ENCODE measurements around the gene PARVA. TPM values are rescaled to one million over a fixed set of nuclear protein-coding genes. Genes with fewer than 3 reads are reported as not detected.

The PARVA gene
- total and polyA plus RNA-seq, 2 of the 4 experiments (the other 2 are of a cell fraction): 65.2 to 80.2 TPM

GRCh38 chr11:12540075-12540680 lies 162.8 kb downstream of the PARVA start:
- H2AK5ac ChIP-seq (ENCODE audit: low read depth, low read length): peak overlapping the region; percentile 99
- H4K5ac ChIP-seq (ENCODE audit: low read depth, low read length): peak overlapping the region; percentile 87
- peak overlapping the region; percentile 98 for H3K18ac ChIP-seq (ENCODE audit: low read depth, low read length)
- H3K9ac ChIP-seq (ENCODE audit: low read depth, low read length): peak overlapping the region; percentile 74
- no peaks in the 10 kb centered on the region for H3K27me3 ChIP-seq (ENCODE audit: control insufficient read depth, insufficient read depth, low read length)
- H3K36me3 ChIP-seq (ENCODE audit: control insufficient read depth, insufficient read depth, low read length): no peaks in the 10 kb centered on the region
- peak overlapping the region; percentile 88 to 90 for H4K8ac ChIP-seq (ENCODE audit: low read depth in 2 of 2, low read length in 2 of 2)
- peak overlapping the region; percentile 99 for H2BK120ac ChIP-seq (ENCODE audit: low read depth, low read length)
- peak overlapping the region; percentile 95 for H3K27ac ChIP-seq (ENCODE audit: insufficient read depth, low read length)
- H3K14ac ChIP-seq (replicated peaks; ENCODE audit: low read depth, low read length): peak overlapping the region; percentile 99
- peaks cover 0 to 29% of the 10 kb centered on the region in 2 experiments; a peak in 2 of 4 replicates for H3K79me1 ChIP-seq (ENCODE audit: low read depth in 1 of 2, low read length in 2 of 2)
- dilution Hi-C loops (cut with HindIII; ENCODE audit: low sequenced_read_pairs, unreplicated experiment): no loop called here
- BruUV-seq (replicated peaks): no TSS peak
- H4K20me1 ChIP-seq (ENCODE audit: insufficient read depth, low read length): no peaks in the 10 kb centered on the region
- no CpG with 5 or more reads among the region's 5 CpGs for WGBS, 2 experiments (ENCODE audit: extremely low coverage in 2 of 2, insufficient read length in 1 of 2)
- POLR2A ChIA-PET (ENCODE audit: unreplicated experiment): interaction anchor here (1.1 to 2.4 kb wide), 2 partner anchors 133 to 253 kb away, joined by 3 to 5 read pairs; no protein-coding TSS in a partner anchor
- peak overlapping the region; percentile 99 for H3K4ac ChIP-seq (ENCODE audit: low read depth, low read length)
- H2BK15ac ChIP-seq (ENCODE audit: low read depth, low read length): peak overlapping the region; percentile 100
- H3K4me1 ChIP-seq (ENCODE audit: control insufficient read depth, insufficient read depth, low read length): peaks cover 45% of the 10 kb centered on the region
- in situ Hi-C loops (cut with MboI; ENCODE audit: low sequenced_read_pairs): no loop called here
- H3K9me1 ChIP-seq (ENCODE audit: insufficient read depth, low read length): peaks cover 56% of the 10 kb centered on the region
- H2AFZ ChIP-seq (replicated peaks; ENCODE audit: low read length, poor library complexity): peak overlapping the region; percentile 68
- DNase-seq: peak; percentile 73
- CTCF ChIA-PET: interaction anchor here (0.8 to 1.8 kb wide), 5 partner anchors 13 to 209 kb away, joined by 3 to 7 read pairs (median 4); no protein-coding TSS in a partner anchor
- peak overlapping the region; percentile 95 for H2BK5ac ChIP-seq (ENCODE audit: low read depth, low read length, poor library complexity, severe bottlenecking)
- peak overlapping the region; percentile 100 for H3K23ac ChIP-seq (ENCODE audit: low read depth, low read length)
- H3K4me2 ChIP-seq (ENCODE audit: low read depth, low read length): peak overlapping the region; percentile 30
- H4K91ac ChIP-seq (ENCODE audit: insufficient read depth, low read depth, low read length): peak overlapping the region; percentile 99
- H2AK9ac ChIP-seq (replicated peaks; ENCODE audit: low read depth, low read length, poor library complexity): peak overlapping the region; percentile 92
- H2BK20ac ChIP-seq (ENCODE audit: low read depth, low read length): peak overlapping the region; percentile 97
- ATAC-seq (ENCODE audit: low read depth): no peak
- intact Hi-C loops (cut with micrococcal nuclease): loop anchor here (2.0 to 5.0 kb wide), 2 partner anchors 163 to 208 kb away; partner anchors contain the start of gene PARVA
- H3K4me3 ChIP-seq (ENCODE audit: insufficient read depth, low read depth, low read length): no peak overlapping the region
- H3K9me3 ChIP-seq (ENCODE audit: control insufficient read depth, insufficient read depth, low read length): no peaks in the 10 kb centered on the region
- peak overlapping the region; percentile 92 for H3K56ac ChIP-seq (ENCODE audit: extremely low read depth, insufficient read depth, low read length)
- TF ChIP-seq CEBPB (IDR thresholded peaks at IDR 0.05; ENCODE audit: low read depth, low read length) (no peak), POLR2A (IDR thresholded peaks at IDR 0.05; ENCODE audit: low read depth, low read length) (no peak), BHLHE40 (IDR thresholded peaks at IDR 0.05; ENCODE audit: low read depth, low read length) (no peak), MXI1 (IDR thresholded peaks at IDR 0.05; ENCODE audit: borderline replicate concordance, low read depth, low read length) (no peak), NFE2L2 (IDR thresholded peaks at IDR 0.05; ENCODE audit: low read depth, low read length) (no peak), FOS (IDR thresholded peaks at IDR 0.05; ENCODE audit: low read depth, low read length) (no peak), MAZ (IDR thresholded peaks at IDR 0.05; ENCODE audit: borderline replicate concordance, low read depth, low read length) (no peak), RCOR1 (IDR thresholded peaks at IDR 0.05; ENCODE audit: insufficient replicate concordance, low read length) (no peak), MAFK (IDR thresholded peaks at IDR 0.05; ENCODE audit: low read depth, low read length) (no peak), RAD21 (IDR thresholded peaks at IDR 0.05; ENCODE audit: low read length) (no peak), RFX5 (IDR thresholded peaks at IDR 0.05; ENCODE audit: low read depth, low read length) (no peak), SMC3 (IDR thresholded peaks at IDR 0.05; ENCODE audit: low read depth, low read length) (no peak), CHD1 (IDR thresholded peaks at IDR 0.05; ENCODE audit: low read depth, low read length) (no peak), USF2 (IDR thresholded peaks at IDR 0.05; ENCODE audit: low read depth, low read length) (no peak)
- TF ChIP-seq, protein P1, sequence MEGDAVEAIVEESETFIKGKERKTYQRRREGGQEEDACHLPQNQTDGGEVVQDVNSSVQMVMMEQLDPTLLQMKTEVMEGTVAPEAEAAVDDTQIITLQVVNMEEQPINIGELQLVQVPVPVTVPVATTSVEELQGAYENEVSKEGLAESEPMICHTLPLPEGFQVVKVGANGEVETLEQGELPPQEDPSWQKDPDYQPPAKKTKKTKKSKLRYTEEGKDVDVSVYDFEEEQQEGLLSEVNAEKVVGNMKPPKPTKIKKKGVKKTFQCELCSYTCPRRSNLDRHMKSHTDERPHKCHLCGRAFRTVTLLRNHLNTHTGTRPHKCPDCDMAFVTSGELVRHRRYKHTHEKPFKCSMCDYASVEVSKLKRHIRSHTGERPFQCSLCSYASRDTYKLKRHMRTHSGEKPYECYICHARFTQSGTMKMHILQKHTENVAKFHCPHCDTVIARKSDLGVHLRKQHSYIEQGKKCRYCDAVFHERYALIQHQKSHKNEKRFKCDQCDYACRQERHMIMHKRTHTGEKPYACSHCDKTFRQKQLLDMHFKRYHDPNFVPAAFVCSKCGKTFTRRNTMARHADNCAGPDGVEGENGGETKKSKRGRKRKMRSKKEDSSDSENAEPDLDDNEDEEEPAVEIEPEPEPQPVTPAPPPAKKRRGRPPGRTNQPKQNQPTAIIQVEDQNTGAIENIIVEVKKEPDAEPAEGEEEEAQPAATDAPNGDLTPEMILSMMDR (conservative IDR thresholded peaks at IDR 0.05; ENCODE audit: low read depth, low read length): no peak
